Osteocyte (in vitro differentiated cells): ENCODE data around the gene SPSB1. TPM values are rescaled to one million over a fixed set of nuclear protein-coding genes. Genes with fewer than 3 reads are reported as not detected.

ENCODE experiments used
- DNase-seq: peaks from one replicate; pipeline ENCODE4 v3.0.0; 2021; ENCODE audit warnings: mixed read lengths; ENCODE audit not compliant: unreplicated experiment; ENCODE audit errors: extremely low spot score
- H3K27ac Mint-ChIP-seq: one replicate; pipeline ENCODE4 v1.8.0; 2021; ENCODE audit warnings: mild to moderate bottlenecking, mixed read lengths; ENCODE audit not compliant: unreplicated experiment
- H3K27me3 Mint-ChIP-seq: one replicate; pipeline ENCODE4 v1.8.0; 2021; ENCODE audit warnings: mixed read lengths; ENCODE audit not compliant: unreplicated experiment
- H3K36me3 Mint-ChIP-seq: one replicate; pipeline ENCODE4 v1.8.0; 2021; ENCODE audit warnings: mixed read lengths; ENCODE audit not compliant: unreplicated experiment
- H3K4me1 Mint-ChIP-seq: one replicate; pipeline ENCODE4 v1.8.0; 2021; ENCODE audit warnings: mixed read lengths; ENCODE audit not compliant: unreplicated experiment
- H3K4me3 Mint-ChIP-seq: one replicate; pipeline ENCODE4 v1.8.0; 2021; ENCODE audit warnings: mild to moderate bottlenecking, moderate library complexity, mixed read lengths; ENCODE audit not compliant: unreplicated experiment
- H3K9me3 Mint-ChIP-seq: one replicate; pipeline ENCODE4 v1.8.0; 2021; ENCODE audit warnings: mixed read lengths; ENCODE audit not compliant: unreplicated experiment
- CTCF ChIP-seq: fragments of 200-600 bp; sonication (generic); IDR thresholded peaks from 2 replicates; pipeline ENCODE4 v1.5.0; 2021; ENCODE audit warnings: antibody characterized with exemption, mild to moderate bottlenecking, moderate library complexity
- total RNA-seq: library from RNA; stranded (reverse); gene quantifications from 2 replicates; pipeline ENCODE4 v1.2.1, GENCODE V29; 2021

Gene SPSB1
- total RNA-seq, 1 donor from 2014 or later, result 52.8 TPM

- Mint-ChIP-seq H3K4me1 (peaks cover 63% of the 10 kb centered on the region), H3K36me3 (peaks cover 17% of the 10 kb centered on the region), H3K9me3 (no peaks in the 10 kb centered on the region), H3K4me3 (peak overlapping the region; percentile 35), H3K27ac (peak overlapping the region; percentile 97), H3K27me3 (no peaks in the 10 kb centered on the region)
- no peak for TF ChIP-seq CTCF
- DNase-seq, result peak; percentile 95
Measured at GRCh38 chr1:9371391-9371935, 78.8 kb downstream of the SPSB1 start.

- DNase-seq, result no peak
- no peaks in the 10 kb centered on the region for H3K9me3 Mint-ChIP-seq
- no peak for TF ChIP-seq CTCF
- H3K27ac Mint-ChIP-seq, result peak overlapping the region; percentile 97
- H3K4me3 Mint-ChIP-seq, result peak overlapping the region; percentile 35
- no peaks in the 10 kb centered on the region for H3K27me3 Mint-ChIP-seq
- H3K4me1 Mint-ChIP-seq, result peaks cover 68% of the 10 kb centered on the region
- peaks cover 14% of the 10 kb centered on the region for H3K36me3 Mint-ChIP-seq
Measured at GRCh38 chr1:9371951-9372350, 79.3 kb downstream of the SPSB1 start.

- Mint-ChIP-seq H3K27ac (peak overlapping the region; percentile 71), H3K27me3 (no peaks in the 10 kb centered on the region), H3K9me3 (no peaks in the 10 kb centered on the region), H3K4me3 (no peak overlapping the region), H3K36me3 (peaks cover 6% of the 10 kb centered on the region), H3K4me1 (peaks cover 75% of the 10 kb centered on the region)
- TF ChIP-seq CTCF, result no peak
- DNase-seq, result no peak
Measured at GRCh38 chr1:9373619-9374018, 80.9 kb downstream of the SPSB1 start.

GRCh38 chr1:9374748-9375341, 82.2 kb downstream of the SPSB1 start:
- peaks cover 74% of the 10 kb centered on the region for H3K4me1 Mint-ChIP-seq
- no peaks in the 10 kb centered on the region for H3K36me3 Mint-ChIP-seq
- no peak for TF ChIP-seq CTCF
- no peak overlapping the region for H3K4me3 Mint-ChIP-seq
- H3K27ac Mint-ChIP-seq, result peak overlapping the region; percentile 94
- H3K9me3 Mint-ChIP-seq, result no peaks in the 10 kb centered on the region
- no peaks in the 10 kb centered on the region for H3K27me3 Mint-ChIP-seq
- no peak for DNase-seq

- DNase-seq, result no peak
- Mint-ChIP-seq H3K27me3 (no peaks in the 10 kb centered on the region), H3K9me3 (no peaks in the 10 kb centered on the region), H3K27ac (peak overlapping the region; percentile 94), H3K36me3 (no peaks in the 10 kb centered on the region), H3K4me3 (no peak overlapping the region), H3K4me1 (peaks cover 68% of the 10 kb centered on the region)
- no peak for TF ChIP-seq CTCF
Measured at GRCh38 chr1:9375912-9376311, 83.2 kb downstream of the SPSB1 start.
